ENCODE measurements around the gene CPM.

The CPM gene

GRCh38 chr12:68919581-68920239 lies 13.3 kb downstream of the CPM start:
- Histone ChIP-seq H3K4me1 (ENCODE audit: insufficient read depth, low read length) (no peaks in the 10 kb centered on the region), H3K36me3 (ENCODE audit: insufficient read depth, low read length) (no peaks in the 10 kb centered on the region), H3K27ac (ENCODE audit: low read depth, low read length) (no peak overlapping the region), H3K4me3 (ENCODE audit: low read depth in 1 of 2, low read length in 2 of 2) (no peak overlapping the region), H3K9ac (ENCODE audit: low read length) (no peak overlapping the region), H3K27me3 (ENCODE audit: control insufficient read depth in 1 of 2, insufficient read depth in 2 of 2, low read length in 2 of 2) (no peaks in the 10 kb centered on the region), H3K9me3 (ENCODE audit: low read length) (no peaks in the 10 kb centered on the region)

DNA sequence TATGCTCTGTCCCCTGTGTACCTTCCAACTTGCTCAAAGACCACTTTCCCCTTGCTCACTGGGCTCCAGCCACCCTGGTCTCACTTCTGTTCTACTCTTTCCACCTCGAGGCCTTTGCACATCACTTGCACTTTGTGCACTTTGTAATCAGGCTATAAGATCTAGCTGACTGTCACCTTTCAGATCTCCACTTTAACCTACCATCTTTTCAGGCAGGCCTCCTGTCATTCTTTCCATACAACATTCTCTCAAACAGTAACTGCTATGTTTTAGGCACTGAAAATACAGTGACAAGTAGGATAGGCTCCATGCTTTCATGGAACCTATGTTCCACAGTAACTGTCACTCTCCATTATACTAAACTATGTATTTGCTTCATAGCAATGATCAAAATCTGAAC lies 14.0 kb downstream of the CPM start:
- Histone ChIP-seq H3K36me3 (ENCODE audit: insufficient read depth, low read length) (no peaks in the 10 kb centered on the region), H3K9me3 (ENCODE audit: low read length) (no peaks in the 10 kb centered on the region), H3K4me3 (ENCODE audit: low read depth in 1 of 2, low read length in 2 of 2) (no peak overlapping the region), H3K27me3 (ENCODE audit: control insufficient read depth in 1 of 2, insufficient read depth in 2 of 2, low read length in 2 of 2) (no peaks in the 10 kb centered on the region), H3K9ac (ENCODE audit: low read length) (no peak overlapping the region), H3K27ac (ENCODE audit: low read depth, low read length) (no peak overlapping the region), H3K4me1 (ENCODE audit: insufficient read depth, low read length) (no peaks in the 10 kb centered on the region)

- H3K36me3 ChIP-seq (ENCODE audit: insufficient read depth, low read length) = no peaks in the 10 kb centered on the region
- H3K4me1 ChIP-seq (ENCODE audit: insufficient read depth, low read length) = no peaks in the 10 kb centered on the region
- no peak overlapping the region for H3K4me3 ChIP-seq (ENCODE audit: low read depth in 1 of 2, low read length in 2 of 2)
- no peak overlapping the region for H3K27ac ChIP-seq (ENCODE audit: low read depth, low read length)
- no peaks in the 10 kb centered on the region for H3K9me3 ChIP-seq (ENCODE audit: low read length)
- H3K9ac ChIP-seq (ENCODE audit: low read length) = no peak overlapping the region
- H3K27me3 ChIP-seq (ENCODE audit: control insufficient read depth in 1 of 2, insufficient read depth in 2 of 2, low read length in 2 of 2) = no peaks in the 10 kb centered on the region
Measured at GRCh38 chr12:68915055-68915454, 17.9 kb downstream of the CPM start.

GRCh38 chr12:68913682-68914081 lies 19.3 kb downstream of the CPM start:
- Histone ChIP-seq H3K9ac (ENCODE audit: low read length) (no peak overlapping the region), H3K4me3 (ENCODE audit: low read depth in 1 of 2, low read length in 2 of 2) (no peak overlapping the region), H3K27me3 (ENCODE audit: control insufficient read depth in 1 of 2, insufficient read depth in 2 of 2, low read length in 2 of 2) (no peaks in the 10 kb centered on the region), H3K4me1 (ENCODE audit: insufficient read depth, low read length) (no peaks in the 10 kb centered on the region), H3K36me3 (ENCODE audit: insufficient read depth, low read length) (no peaks in the 10 kb centered on the region), H3K27ac (ENCODE audit: low read depth, low read length) (no peak overlapping the region), H3K9me3 (ENCODE audit: low read length) (no peaks in the 10 kb centered on the region)

DNA sequence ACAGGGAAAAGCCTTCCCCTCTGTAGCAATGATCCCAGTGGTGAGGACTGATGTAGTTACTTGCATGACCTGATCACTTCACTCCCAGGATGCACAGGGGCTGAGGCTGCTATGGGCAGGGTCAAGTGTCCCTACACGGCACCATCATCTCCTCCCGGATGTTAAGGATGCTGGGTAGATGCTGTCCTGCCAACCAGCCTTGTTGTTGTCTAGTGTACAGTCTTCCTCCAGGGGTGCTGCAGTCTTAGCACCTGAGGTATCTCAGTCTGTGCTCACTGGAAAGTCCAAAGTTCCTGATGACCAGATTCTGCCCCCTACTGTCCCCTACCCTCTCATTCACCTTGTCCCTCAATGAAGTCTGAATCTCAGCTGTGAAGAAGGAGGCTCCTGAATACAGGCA lies 20.1 kb downstream of the CPM start:
- Histone ChIP-seq H3K9me3 (ENCODE audit: low read length) (no peaks in the 10 kb centered on the region), H3K27ac (ENCODE audit: low read depth, low read length) (no peak overlapping the region), H3K27me3 (ENCODE audit: control insufficient read depth in 1 of 2, insufficient read depth in 2 of 2, low read length in 2 of 2) (no peaks in the 10 kb centered on the region), H3K9ac (ENCODE audit: low read length) (no peak overlapping the region), H3K4me3 (ENCODE audit: low read depth in 1 of 2, low read length in 2 of 2) (no peak overlapping the region), H3K4me1 (ENCODE audit: insufficient read depth, low read length) (no peaks in the 10 kb centered on the region), H3K36me3 (ENCODE audit: insufficient read depth, low read length) (no peaks in the 10 kb centered on the region)

DNA sequence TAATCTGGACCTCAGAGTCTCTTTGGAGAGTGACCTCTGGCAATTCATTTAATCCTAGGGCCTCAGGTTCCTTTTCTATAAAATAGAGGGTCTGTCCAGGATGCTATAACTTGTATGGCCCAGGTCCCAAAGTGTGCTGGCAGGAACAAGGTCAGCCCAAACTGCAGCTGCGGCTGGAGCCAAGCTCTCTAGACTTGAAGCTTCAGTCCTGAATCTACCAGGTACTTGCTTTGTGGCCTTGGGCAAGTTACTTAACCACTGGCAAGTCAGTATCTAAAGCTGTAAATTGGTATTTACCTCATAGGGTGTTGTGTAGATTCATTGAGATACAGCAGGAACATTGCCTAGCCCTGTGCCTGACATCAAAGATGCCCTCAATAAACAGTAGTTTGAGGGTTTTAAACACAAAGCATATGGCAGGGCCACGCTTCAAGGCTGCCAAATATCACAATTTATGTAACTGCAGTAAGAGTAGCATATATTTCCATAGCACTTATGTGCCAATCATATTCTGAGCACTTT lies 21.7 kb downstream of the CPM start:
- Histone ChIP-seq H3K4me3 (ENCODE audit: low read depth in 1 of 2, low read length in 2 of 2) (no peak overlapping the region), H3K4me1 (ENCODE audit: insufficient read depth, low read length) (no peaks in the 10 kb centered on the region), H3K27ac (ENCODE audit: low read depth, low read length) (no peak overlapping the region), H3K9ac (ENCODE audit: low read length) (no peak overlapping the region), H3K36me3 (ENCODE audit: insufficient read depth, low read length) (no peaks in the 10 kb centered on the region), H3K9me3 (ENCODE audit: low read length) (no peaks in the 10 kb centered on the region), H3K27me3 (ENCODE audit: control insufficient read depth in 1 of 2, insufficient read depth in 2 of 2, low read length in 2 of 2) (no peaks in the 10 kb centered on the region)

- Histone ChIP-seq H3K9me3 (ENCODE audit: low read length) (no peaks in the 10 kb centered on the region), H3K4me3 (ENCODE audit: low read depth in 1 of 2, low read length in 2 of 2) (no peak overlapping the region), H3K27me3 (ENCODE audit: control insufficient read depth in 1 of 2, insufficient read depth in 2 of 2, low read length in 2 of 2) (no peaks in the 10 kb centered on the region), H3K4me1 (ENCODE audit: insufficient read depth, low read length) (no peaks in the 10 kb centered on the region), H3K27ac (ENCODE audit: low read depth, low read length) (no peak overlapping the region), H3K9ac (ENCODE audit: low read length) (no peak overlapping the region), H3K36me3 (ENCODE audit: insufficient read depth, low read length) (no peaks in the 10 kb centered on the region)
Measured at GRCh38 chr12:68910128-68910527, 22.8 kb downstream of the CPM start.

- H3K27me3 ChIP-seq (ENCODE audit: control insufficient read depth in 1 of 2, insufficient read depth in 2 of 2, low read length in 2 of 2) = no peaks in the 10 kb centered on the region
- H3K4me3 ChIP-seq (ENCODE audit: low read depth in 1 of 2, low read length in 2 of 2) = no peak overlapping the region
- no peaks in the 10 kb centered on the region for H3K36me3 ChIP-seq (ENCODE audit: insufficient read depth, low read length)
- no peaks in the 10 kb centered on the region for H3K9me3 ChIP-seq (ENCODE audit: low read length)
- H3K9ac ChIP-seq (ENCODE audit: low read length) = no peak overlapping the region
- H3K4me1 ChIP-seq (ENCODE audit: insufficient read depth, low read length) = no peaks in the 10 kb centered on the region
- no peak overlapping the region for H3K27ac ChIP-seq (ENCODE audit: low read depth, low read length)
Measured at GRCh38 chr12:68908076-68908475, 24.9 kb downstream of the CPM start.

DNA sequence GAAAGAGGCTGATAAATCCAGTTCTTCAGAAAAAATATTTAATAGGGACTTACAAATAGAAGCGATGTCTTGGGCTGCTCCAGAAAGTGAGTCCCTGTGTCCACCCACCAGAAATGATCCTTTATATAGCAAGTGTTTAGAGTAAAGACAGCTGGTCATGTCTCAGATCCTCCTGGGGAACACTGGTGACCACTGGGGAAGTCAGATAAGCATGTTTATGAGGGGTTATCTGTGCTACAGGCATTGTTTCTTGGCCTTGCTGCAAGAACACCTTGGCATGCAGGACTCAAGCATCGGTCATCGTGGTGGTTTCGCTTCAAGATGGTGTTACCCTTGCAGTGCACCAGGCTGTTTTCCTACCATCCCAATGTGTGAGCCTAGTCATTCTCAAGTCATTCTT lies 27.2 kb downstream of the CPM start:
- no peaks in the 10 kb centered on the region for H3K9me3 ChIP-seq (ENCODE audit: low read length)
- H3K9ac ChIP-seq (ENCODE audit: low read length) = no peak overlapping the region

DNA sequence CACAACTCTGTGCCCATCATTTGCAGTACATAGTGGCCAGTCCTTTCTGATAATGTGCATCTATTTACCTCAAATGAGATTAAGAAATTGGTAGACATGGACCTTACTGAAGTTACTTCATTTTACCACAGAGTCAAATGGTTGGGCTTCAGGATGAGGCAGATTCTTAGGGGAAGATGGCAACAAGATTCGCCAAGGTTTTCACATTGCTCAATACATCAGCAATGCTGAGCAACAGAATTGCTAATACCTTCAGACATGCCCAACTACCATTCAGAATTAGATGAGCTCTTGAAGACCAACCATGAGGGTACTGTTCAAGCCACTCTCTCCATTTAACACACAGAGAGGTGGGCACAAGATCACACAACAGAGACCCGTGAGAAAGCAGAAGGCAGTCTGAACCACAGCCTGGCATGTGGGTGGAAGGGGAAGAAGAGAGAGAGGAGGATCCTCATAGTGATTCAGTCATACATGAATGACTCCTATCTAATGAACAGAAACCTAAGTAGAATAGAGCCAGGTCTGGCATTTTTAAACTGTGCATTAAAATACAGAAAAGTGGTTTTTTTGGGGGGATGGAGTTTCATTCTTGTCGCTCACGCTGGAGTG lies 28.5 kb downstream of the CPM start:
- Histone ChIP-seq H3K27me3 (ENCODE audit: control insufficient read depth in 1 of 2, insufficient read depth in 2 of 2, low read length in 2 of 2) (no peaks in the 10 kb centered on the region), H3K4me1 (ENCODE audit: insufficient read depth, low read length) (no peaks in the 10 kb centered on the region), H3K9me3 (ENCODE audit: low read length) (no peaks in the 10 kb centered on the region), H3K9ac (ENCODE audit: low read length) (no peak overlapping the region), H3K36me3 (ENCODE audit: insufficient read depth, low read length) (no peaks in the 10 kb centered on the region), H3K27ac (ENCODE audit: low read depth, low read length) (no peak overlapping the region), H3K4me3 (ENCODE audit: low read depth in 1 of 2, low read length in 2 of 2) (no peak overlapping the region)

More for the DNA sequence above, 27.2 kb downstream of the CPM start:
- H3K4me3 ChIP-seq (ENCODE audit: low read depth in 1 of 2, low read length in 2 of 2) = no peak overlapping the region
- no peak overlapping the region for H3K27ac ChIP-seq (ENCODE audit: low read depth, low read length)
- no peaks in the 10 kb centered on the region for H3K4me1 ChIP-seq (ENCODE audit: insufficient read depth, low read length)
- H3K27me3 ChIP-seq (ENCODE audit: control insufficient read depth in 1 of 2, insufficient read depth in 2 of 2, low read length in 2 of 2) = no peaks in the 10 kb centered on the region
- H3K36me3 ChIP-seq (ENCODE audit: insufficient read depth, low read length) = no peaks in the 10 kb centered on the region

DNA sequence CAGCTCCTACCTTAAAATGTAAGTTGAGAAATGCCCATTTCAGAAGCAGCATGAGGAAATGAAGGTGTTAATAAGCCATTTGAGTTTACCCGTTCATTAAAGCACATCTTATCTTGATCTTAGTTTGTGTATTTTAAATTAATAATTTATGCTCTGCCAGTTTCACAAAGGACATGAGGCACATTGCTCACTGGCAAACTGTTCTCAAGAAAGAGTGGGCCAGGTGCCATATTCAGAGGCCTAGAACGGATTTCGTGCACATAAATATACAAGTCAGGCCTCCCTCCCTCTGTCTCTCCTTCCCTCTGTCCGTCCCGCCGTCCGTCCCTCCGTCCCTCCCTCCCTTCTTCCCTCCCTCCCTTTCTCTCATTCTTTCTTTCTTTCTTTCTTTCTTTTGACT lies 29.5 kb downstream of the CPM start:
- no peak overlapping the region for H3K9ac ChIP-seq (ENCODE audit: low read length)
- H3K4me1 ChIP-seq (ENCODE audit: insufficient read depth, low read length) = no peaks in the 10 kb centered on the region
- no peaks in the 10 kb centered on the region for H3K9me3 ChIP-seq (ENCODE audit: low read length)
- H3K27me3 ChIP-seq (ENCODE audit: control insufficient read depth in 1 of 2, insufficient read depth in 2 of 2, low read length in 2 of 2) = no peaks in the 10 kb centered on the region
- no peak overlapping the region for H3K27ac ChIP-seq (ENCODE audit: low read depth, low read length)
- no peak overlapping the region for H3K4me3 ChIP-seq (ENCODE audit: low read depth in 1 of 2, low read length in 2 of 2)
- H3K36me3 ChIP-seq (ENCODE audit: insufficient read depth, low read length) = no peaks in the 10 kb centered on the region

DNA sequence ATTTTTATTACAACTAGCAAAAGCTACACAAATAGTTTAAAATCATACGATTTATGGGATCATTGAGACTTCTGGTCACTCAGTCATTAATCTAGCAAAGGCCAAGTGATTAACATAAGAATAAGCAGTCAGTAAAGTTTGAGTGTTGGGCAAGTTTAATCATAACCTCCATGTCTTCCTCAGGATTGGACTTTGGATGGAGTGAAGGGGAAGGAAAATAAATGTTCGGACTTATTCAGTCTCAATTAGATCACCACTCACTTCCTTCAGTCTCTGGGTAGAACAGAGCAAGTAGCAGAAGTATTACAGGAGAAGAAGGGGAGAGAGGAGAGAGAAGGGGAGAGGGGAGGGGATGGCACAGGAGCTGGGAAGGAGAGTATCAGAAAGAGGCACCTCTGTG lies 31.4 kb downstream of the CPM start:
- Histone ChIP-seq H3K36me3 (ENCODE audit: insufficient read depth, low read length) (no peaks in the 10 kb centered on the region), H3K9me3 (ENCODE audit: low read length) (no peaks in the 10 kb centered on the region), H3K27me3 (ENCODE audit: control insufficient read depth in 1 of 2, insufficient read depth in 2 of 2, low read length in 2 of 2) (no peaks in the 10 kb centered on the region), H3K9ac (ENCODE audit: low read length) (no peak overlapping the region), H3K4me1 (ENCODE audit: insufficient read depth, low read length) (no peaks in the 10 kb centered on the region), H3K4me3 (ENCODE audit: low read depth in 1 of 2, low read length in 2 of 2) (no peak overlapping the region), H3K27ac (ENCODE audit: low read depth, low read length) (no peak overlapping the region)

Measured in muscle layer of colon (tissue), 2 donors.